ENCODE results near the gene MITF. TPM values are rescaled to one million over a fixed set of nuclear protein-coding genes. Genes with fewer than 3 reads are reported as not detected.

MITF gene
- total and polyA plus RNA-seq, 5 donors = 18.6 to 75.3 (median 52.7) TPM

- WGBS = 79% methylated on average over 5 of the region's 5 CpGs
- intact Hi-C loops (cut with DNase I) = no loop called here
- Histone ChIP-seq H3K4me3 (ENCODE audit: low read length) (no peak overlapping the region), H3K27ac (ENCODE audit: low read length) (no peak overlapping the region), H3K27me3 (ENCODE audit: control insufficient read depth, insufficient read depth) (no peaks in the 10 kb centered on the region), H3K9me3 (ENCODE audit: control insufficient read depth, low read length) (no peaks in the 10 kb centered on the region), H3K4me1 (ENCODE audit: control insufficient read depth, insufficient read depth, low read length) (peaks cover 3% of the 10 kb centered on the region)
- DNase-seq = no peak
- no peak for ATAC-seq
Measured at GRCh38 chr3:69842351-69842750, 103.1 kb downstream of the MITF start.

DNA sequence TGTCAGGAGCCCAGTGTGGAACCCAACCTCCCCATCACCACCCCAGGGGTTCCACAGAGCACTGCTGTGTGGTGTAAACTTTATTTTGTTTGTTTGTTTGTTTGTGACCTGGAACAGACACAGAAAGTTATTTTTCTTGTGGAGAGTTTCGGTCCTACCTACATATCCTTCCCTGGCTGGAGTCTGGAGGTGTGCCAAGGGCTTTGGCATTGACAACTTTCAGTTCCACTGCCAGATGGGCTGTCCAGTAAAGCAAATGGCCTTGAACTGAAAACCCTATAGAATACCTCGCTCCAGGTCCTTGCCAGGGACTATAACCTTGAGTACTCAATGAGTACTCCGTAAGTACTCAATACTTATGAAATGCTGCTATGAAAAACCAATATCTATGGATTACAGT, 103.5 kb downstream of the MITF start:
- no peak overlapping the region for H3K4me3 ChIP-seq (ENCODE audit: low read length)
- H3K9me3 ChIP-seq (ENCODE audit: control insufficient read depth, low read length) = no peaks in the 10 kb centered on the region
- H3K27me3 ChIP-seq (ENCODE audit: control insufficient read depth, insufficient read depth) = no peaks in the 10 kb centered on the region
- DNase-seq (peak; percentile 35 to 67 (median 46)), ATAC-seq (peak in 1 of 2 donors; percentile 50)
- peaks cover 3% of the 10 kb centered on the region for H3K4me1 ChIP-seq (ENCODE audit: control insufficient read depth, insufficient read depth, low read length)
- intact Hi-C loops (cut with DNase I) = no loop called here
- no peak overlapping the region for H3K27ac ChIP-seq (ENCODE audit: low read length)
- 64% methylated on average over 3 of the region's 3 CpGs for WGBS

- Histone ChIP-seq H3K4me1 (ENCODE audit: control insufficient read depth, insufficient read depth, low read length) (no peaks in the 10 kb centered on the region), H3K27ac (ENCODE audit: low read length) (no peak overlapping the region), H3K4me3 (ENCODE audit: low read length) (no peak overlapping the region), H3K27me3 (ENCODE audit: control insufficient read depth, insufficient read depth) (no peaks in the 10 kb centered on the region), H3K9me3 (ENCODE audit: control insufficient read depth, low read length) (no peaks in the 10 kb centered on the region)
- ATAC-seq (no peak), DNase-seq (no peak)
- 78% methylated on average over 1 of the region's 1 CpG for WGBS
- intact Hi-C loops (cut with DNase I) = no loop called here
Measured at GRCh38 chr3:69844706-69845105, 105.4 kb downstream of the MITF start.

DNA sequence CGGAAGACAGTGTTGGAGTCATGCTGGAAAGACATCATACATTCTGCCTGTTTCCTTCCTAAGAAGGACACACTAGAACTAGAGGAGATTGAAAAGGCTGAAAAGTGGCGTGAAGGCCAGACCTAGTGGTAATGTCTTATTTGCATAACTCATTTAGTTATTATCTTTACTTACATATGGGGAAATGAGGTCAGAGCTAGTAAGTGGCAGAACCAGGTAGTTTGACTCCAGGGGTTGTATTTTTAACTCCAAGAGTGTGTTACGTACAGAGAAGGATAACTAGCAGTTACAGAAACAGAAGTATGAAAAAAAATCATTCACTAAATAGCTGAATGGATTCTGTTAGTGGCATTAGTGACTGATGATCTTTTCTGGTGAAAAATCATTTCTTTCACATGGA, 108.0 kb downstream of the MITF start:
- Histone ChIP-seq H3K27me3 (ENCODE audit: control insufficient read depth, insufficient read depth) (no peaks in the 10 kb centered on the region), H3K9me3 (ENCODE audit: control insufficient read depth, low read length) (no peaks in the 10 kb centered on the region), H3K4me1 (ENCODE audit: control insufficient read depth, insufficient read depth, low read length) (peaks cover 2% of the 10 kb centered on the region), H3K27ac (ENCODE audit: low read length) (no peak overlapping the region), H3K4me3 (ENCODE audit: low read length) (no peak overlapping the region)
- intact Hi-C loops (cut with DNase I) = no loop called here
- WGBS = 86% methylated on average over 3 of the region's 3 CpGs
- no peak for ATAC-seq
- no peak for DNase-seq

DNA sequence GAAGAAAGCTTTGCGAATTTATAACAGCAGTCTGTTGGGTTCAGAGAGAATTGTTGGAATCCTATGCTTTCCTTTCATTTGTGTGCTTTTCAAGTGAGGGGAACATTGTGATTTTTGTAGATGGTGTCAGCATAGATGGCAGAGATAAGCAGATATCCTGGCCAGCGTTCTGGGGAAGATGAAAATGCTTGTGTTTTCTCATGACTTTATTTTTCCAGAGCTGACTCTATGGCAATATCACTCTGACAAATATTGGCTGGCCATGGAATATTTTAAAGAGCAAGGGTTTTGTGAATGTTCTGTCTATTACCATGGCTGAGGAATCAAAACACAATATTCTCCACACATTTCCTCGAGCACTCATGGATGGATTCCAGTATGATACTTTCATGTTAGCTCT, 108.8 kb downstream of the MITF start:
- DNase-seq (no peak), ATAC-seq (no peak)
- no peak overlapping the region for H3K4me3 ChIP-seq (ENCODE audit: low read length)
- WGBS = 56% methylated on average over 3 of the region's 3 CpGs
- no peaks in the 10 kb centered on the region for H3K27me3 ChIP-seq (ENCODE audit: control insufficient read depth, insufficient read depth)
- no peak overlapping the region for H3K27ac ChIP-seq (ENCODE audit: low read length)
- intact Hi-C loops (cut with DNase I) = no loop called here
- H3K4me1 ChIP-seq (ENCODE audit: control insufficient read depth, insufficient read depth, low read length) = peaks cover 2% of the 10 kb centered on the region
- no peaks in the 10 kb centered on the region for H3K9me3 ChIP-seq (ENCODE audit: control insufficient read depth, low read length)

DNA sequence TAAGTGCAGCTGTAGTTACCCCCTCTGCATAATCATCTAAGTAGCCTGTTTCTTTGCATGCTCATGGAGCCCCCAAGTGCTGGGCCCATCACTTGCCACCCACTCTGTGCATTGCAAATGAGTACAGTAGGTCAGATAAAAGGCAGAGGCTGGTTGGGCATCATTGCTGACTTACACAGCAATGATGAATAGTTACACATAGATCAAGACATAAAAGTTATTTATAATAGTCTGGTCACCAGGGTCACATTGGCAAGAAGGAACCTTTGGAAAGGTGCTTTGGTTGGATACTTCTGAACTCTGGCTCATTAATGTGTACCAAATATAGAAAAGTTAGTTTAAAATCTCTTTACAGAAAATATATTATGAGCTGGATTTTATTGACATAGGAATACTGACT, 111.6 kb downstream of the MITF start:
- ATAC-seq (no peak), DNase-seq (no peak)
- intact Hi-C loops (cut with DNase I) = loop anchor here in 3 of 4 donors (10.0 kb wide), 1 partner anchor 156 kb away; no protein-coding TSS in a partner anchor
- Histone ChIP-seq H3K4me1 (ENCODE audit: control insufficient read depth, insufficient read depth, low read length) (peaks cover 7% of the 10 kb centered on the region), H3K9me3 (ENCODE audit: control insufficient read depth, low read length) (no peaks in the 10 kb centered on the region), H3K27me3 (ENCODE audit: control insufficient read depth, insufficient read depth) (no peaks in the 10 kb centered on the region), H3K4me3 (ENCODE audit: low read length) (no peak overlapping the region), H3K27ac (ENCODE audit: low read length) (no peak overlapping the region)

GRCh38 chr3:69853027-69853426, 113.8 kb downstream of the MITF start:
- Histone ChIP-seq H3K4me1 (ENCODE audit: control insufficient read depth, insufficient read depth, low read length) (peaks cover 7% of the 10 kb centered on the region), H3K9me3 (ENCODE audit: control insufficient read depth, low read length) (no peaks in the 10 kb centered on the region), H3K27me3 (ENCODE audit: control insufficient read depth, insufficient read depth) (no peaks in the 10 kb centered on the region), H3K27ac (ENCODE audit: low read length) (no peak overlapping the region), H3K4me3 (ENCODE audit: low read length) (no peak overlapping the region)
- no peak for DNase-seq
- intact Hi-C loops (cut with DNase I) = loop anchor here in 3 of 4 donors (10.0 kb wide), 1 partner anchor 158 kb away; no protein-coding TSS in a partner anchor
- 76% methylated on average over 3 of the region's 3 CpGs for WGBS
- no peak for ATAC-seq

DNA sequence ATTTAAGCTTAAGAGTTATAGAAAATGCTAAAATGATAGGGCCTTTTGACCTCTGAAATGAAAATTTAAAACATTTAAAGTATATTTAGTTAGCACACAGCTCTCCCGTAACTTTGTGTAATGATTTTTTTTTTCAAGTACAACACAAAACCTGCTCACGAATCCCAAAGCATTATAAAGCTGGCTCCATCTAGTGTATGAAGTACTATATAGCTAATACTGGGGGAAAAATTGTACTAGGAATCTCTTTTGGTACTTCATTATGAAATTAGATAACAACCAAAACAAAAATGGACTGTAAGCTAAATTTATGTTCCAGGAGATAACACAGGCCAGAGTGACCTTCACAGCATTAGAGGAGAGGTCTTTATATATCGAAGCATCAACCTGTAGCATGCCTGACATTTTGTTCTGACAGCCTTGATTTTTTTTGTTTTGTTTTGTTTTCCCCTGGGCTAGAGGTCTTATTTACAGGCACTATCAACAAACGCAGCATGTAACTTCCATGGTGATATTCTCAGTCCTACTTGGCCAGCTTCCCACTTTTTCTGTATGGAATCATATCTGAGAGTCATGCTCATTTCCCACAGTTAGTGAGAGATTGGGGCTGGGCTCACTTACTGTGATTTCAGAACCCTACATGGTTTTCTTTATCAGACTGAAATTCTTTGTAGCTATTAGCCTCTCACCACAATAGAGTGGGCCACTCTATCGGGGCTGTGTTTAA, 116.3 kb downstream of the MITF start:
- no peak for DNase-seq
- H3K27ac ChIP-seq (ENCODE audit: low read length) = peak overlapping the region; percentile 64
- 15% methylated on average over 5 of the region's 5 CpGs for WGBS
- H3K27me3 ChIP-seq (ENCODE audit: control insufficient read depth, insufficient read depth) = no peaks in the 10 kb centered on the region
- H3K9me3 ChIP-seq (ENCODE audit: control insufficient read depth, low read length) = no peaks in the 10 kb centered on the region
- intact Hi-C loops (cut with DNase I) = loop anchor here in 3 of 4 donors (10.0 kb wide), 1 partner anchor 161 kb away; no protein-coding TSS in a partner anchor
- no peak overlapping the region for H3K4me3 ChIP-seq (ENCODE audit: low read length)
- H3K4me1 ChIP-seq (ENCODE audit: control insufficient read depth, insufficient read depth, low read length) = peaks cover 7% of the 10 kb centered on the region
- ATAC-seq = peak; percentile 54 to 55

DNA sequence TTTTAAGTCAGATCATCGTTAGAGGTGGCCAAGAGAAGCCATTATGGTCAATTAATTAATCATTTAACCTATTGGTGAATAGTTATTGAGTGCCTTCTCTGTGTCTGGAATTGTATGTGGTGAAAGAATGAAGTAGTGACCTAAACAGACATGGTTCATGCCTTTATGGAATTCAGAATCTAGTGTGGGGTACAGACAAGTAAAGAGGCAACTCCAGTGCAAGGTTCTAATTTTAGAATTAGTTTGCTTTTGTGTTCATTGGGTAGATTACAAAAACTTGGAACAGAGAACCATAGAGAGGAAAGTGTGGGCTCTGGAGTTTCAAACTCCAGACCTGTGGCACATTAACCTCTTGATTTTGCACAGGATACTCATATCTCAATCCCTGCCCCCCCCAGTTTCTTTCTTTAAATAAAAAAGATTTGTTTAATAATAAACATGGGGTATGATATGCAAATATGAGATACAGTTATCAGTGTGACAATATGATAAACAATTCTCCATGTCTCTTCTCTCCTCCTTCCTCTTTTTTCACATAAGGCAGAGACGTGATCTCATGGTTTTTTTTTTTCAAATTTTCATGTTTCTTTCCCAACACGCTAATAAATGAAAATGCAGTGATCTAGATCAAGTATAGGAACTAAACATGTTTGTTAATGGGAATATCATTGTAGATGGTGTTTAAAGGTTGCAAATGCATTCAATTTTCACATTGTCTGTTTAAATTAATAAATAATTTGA, 117.9 kb downstream of the MITF start:
- intact Hi-C loops (cut with DNase I) = loop anchor here in 3 of 4 donors (10.0 kb wide), 1 partner anchor 162 kb away; no protein-coding TSS in a partner anchor
- no peaks in the 10 kb centered on the region for H3K9me3 ChIP-seq (ENCODE audit: control insufficient read depth, low read length)
- no peak overlapping the region for H3K4me3 ChIP-seq (ENCODE audit: low read length)
- H3K27me3 ChIP-seq (ENCODE audit: control insufficient read depth, insufficient read depth) = no peaks in the 10 kb centered on the region
- DNase-seq (no peak), ATAC-seq (no peak)
- peaks cover 8% of the 10 kb centered on the region for H3K4me1 ChIP-seq (ENCODE audit: control insufficient read depth, insufficient read depth, low read length)
- WGBS = 58% methylated on average over 3 of the region's 3 CpGs
- H3K27ac ChIP-seq (ENCODE audit: low read length) = no peak overlapping the region

- no peak for ATAC-seq
- DNase-seq = no peak
- intact Hi-C loops (cut with DNase I) = no loop called here
- 78% methylated on average over 3 of the region's 3 CpGs for WGBS
- H3K27ac ChIP-seq (ENCODE audit: low read length) = no peak overlapping the region
- no peaks in the 10 kb centered on the region for H3K9me3 ChIP-seq (ENCODE audit: control insufficient read depth, low read length)
- no peak overlapping the region for H3K4me3 ChIP-seq (ENCODE audit: low read length)
- peaks cover 7% of the 10 kb centered on the region for H3K4me1 ChIP-seq (ENCODE audit: control insufficient read depth, insufficient read depth, low read length)
- no peaks in the 10 kb centered on the region for H3K27me3 ChIP-seq (ENCODE audit: control insufficient read depth, insufficient read depth)
Measured at GRCh38 chr3:69861556-69861955, 122.3 kb downstream of the MITF start.

- Histone ChIP-seq H3K9me3 (ENCODE audit: control insufficient read depth, low read length) (no peaks in the 10 kb centered on the region), H3K27me3 (ENCODE audit: control insufficient read depth, insufficient read depth) (no peaks in the 10 kb centered on the region), H3K27ac (ENCODE audit: low read length) (no peak overlapping the region), H3K4me1 (ENCODE audit: control insufficient read depth, insufficient read depth, low read length) (peaks cover 7% of the 10 kb centered on the region), H3K4me3 (ENCODE audit: low read length) (no peak overlapping the region)
- WGBS = 91% methylated on average over 3 of the region's 3 CpGs
- intact Hi-C loops (cut with DNase I) = no loop called here
- DNase-seq (no peak), ATAC-seq (no peak)
Measured at GRCh38 chr3:69864141-69864540, 124.9 kb downstream of the MITF start.

Data from right cardiac atrium (tissue), 5 donors.